GM12875 (cell line): ENCODE results near the gene YOD1.
"Not testable (repeated sequence)": the region's sequence is repeated elsewhere in the genome, so short reads cannot be mapped to it uniquely, and the experiment has no call there.

Source experiments
- H3K4me3 ChIP-seq: one replicate; pipeline ENCODE4 v1.5.1; 2011; ENCODE audit warnings: low read depth, low read length, control low read depth
- TF ChIP-seq, protein P1 (sequence below): IDR thresholded peaks from 2 replicates; pipeline ENCODE4 v1.5.1; 2011; ENCODE audit warnings: low read depth, mild to moderate bottlenecking, control low read depth, inconsistent platforms, low read length, moderate library complexity, borderline replicate concordance; ENCODE audit not compliant: insufficient read depth

Gene YOD1

DNA sequence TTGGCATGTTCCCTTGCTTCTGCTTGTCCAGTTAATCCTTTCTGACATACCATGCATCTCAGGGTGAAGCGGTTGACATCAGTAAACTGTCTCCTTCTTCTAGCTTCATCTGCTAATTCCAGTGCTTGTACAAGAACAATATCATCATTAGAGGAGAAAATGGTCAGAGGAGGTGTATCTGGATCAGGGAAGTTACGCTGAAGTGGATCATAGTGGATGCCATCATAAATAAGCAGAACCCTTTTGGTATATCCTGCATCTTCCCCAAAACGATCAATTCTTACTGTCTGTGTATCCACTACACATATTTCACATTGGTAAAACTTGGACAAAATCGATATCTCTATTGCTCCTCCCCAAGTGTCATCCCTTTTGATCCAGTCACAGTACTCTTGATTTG lies 2.0 kb downstream of the YOD1 start:
- TF ChIP-seq, protein P1, sequence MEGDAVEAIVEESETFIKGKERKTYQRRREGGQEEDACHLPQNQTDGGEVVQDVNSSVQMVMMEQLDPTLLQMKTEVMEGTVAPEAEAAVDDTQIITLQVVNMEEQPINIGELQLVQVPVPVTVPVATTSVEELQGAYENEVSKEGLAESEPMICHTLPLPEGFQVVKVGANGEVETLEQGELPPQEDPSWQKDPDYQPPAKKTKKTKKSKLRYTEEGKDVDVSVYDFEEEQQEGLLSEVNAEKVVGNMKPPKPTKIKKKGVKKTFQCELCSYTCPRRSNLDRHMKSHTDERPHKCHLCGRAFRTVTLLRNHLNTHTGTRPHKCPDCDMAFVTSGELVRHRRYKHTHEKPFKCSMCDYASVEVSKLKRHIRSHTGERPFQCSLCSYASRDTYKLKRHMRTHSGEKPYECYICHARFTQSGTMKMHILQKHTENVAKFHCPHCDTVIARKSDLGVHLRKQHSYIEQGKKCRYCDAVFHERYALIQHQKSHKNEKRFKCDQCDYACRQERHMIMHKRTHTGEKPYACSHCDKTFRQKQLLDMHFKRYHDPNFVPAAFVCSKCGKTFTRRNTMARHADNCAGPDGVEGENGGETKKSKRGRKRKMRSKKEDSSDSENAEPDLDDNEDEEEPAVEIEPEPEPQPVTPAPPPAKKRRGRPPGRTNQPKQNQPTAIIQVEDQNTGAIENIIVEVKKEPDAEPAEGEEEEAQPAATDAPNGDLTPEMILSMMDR = no peak
- H3K4me3 ChIP-seq = no peak overlapping the region

DNA sequence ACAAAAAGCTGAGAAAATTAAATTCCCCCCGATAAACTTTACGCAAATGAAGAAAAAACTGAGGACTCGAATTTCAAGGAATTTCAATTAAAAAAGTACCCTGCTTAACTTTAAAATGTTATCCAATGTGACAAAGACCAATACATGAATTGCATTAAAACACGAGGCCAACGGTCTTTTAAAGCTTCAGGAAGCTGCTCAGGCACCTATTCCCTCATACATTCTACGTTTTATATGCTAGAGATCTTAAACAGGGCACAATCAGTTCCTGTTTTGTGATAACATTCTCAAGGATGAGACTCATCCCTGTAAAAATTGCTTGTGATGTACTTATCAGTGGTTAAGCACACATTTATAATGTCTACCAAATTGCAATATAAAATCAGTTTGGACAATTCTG lies 3.0 kb downstream of the YOD1 start:
- TF ChIP-seq, protein P1 = no peak
- no peak overlapping the region for H3K4me3 ChIP-seq

DNA sequence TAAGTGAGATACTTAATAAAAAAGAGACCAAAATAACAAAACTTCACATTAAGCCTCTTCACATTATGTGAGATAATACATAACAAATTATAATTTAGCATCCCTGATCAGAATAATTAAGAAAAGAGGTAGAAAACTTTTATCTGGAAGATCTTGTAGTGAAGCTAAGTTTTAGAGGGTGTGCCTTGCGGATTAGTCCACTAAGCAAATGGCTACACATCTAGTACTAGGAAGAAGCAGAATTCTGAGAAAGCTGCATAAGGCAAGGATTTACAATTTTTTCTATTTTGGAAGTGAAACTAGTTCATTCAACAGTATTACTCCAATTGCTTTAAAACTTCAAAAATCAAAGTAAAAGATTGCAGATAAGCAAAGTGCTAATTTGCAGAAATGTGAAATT lies 3.5 kb downstream of the YOD1 start:
- no peak overlapping the region for H3K4me3 ChIP-seq
- TF ChIP-seq, protein P1 = no peak

DNA sequence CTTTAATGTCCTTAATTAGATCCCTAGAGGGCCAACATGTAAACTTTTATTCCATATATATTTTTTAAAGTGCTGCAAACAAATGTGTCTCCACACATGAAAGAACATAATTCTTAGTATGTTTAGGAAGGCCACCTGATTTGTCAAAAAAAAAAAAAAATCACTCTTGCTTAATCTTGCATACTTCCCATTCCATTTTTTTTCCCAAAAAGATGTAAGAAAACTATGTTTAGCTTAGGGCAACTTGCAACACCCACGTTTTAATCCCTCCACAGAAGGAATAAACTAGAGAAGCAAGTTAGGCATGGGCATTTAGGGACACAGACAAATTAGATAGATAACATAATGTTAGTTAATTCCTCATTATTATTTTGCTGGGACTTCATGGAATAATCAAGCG lies 5.6 kb downstream of the YOD1 start:
- no peak overlapping the region for H3K4me3 ChIP-seq
- TF ChIP-seq, protein P1 = no peak

DNA sequence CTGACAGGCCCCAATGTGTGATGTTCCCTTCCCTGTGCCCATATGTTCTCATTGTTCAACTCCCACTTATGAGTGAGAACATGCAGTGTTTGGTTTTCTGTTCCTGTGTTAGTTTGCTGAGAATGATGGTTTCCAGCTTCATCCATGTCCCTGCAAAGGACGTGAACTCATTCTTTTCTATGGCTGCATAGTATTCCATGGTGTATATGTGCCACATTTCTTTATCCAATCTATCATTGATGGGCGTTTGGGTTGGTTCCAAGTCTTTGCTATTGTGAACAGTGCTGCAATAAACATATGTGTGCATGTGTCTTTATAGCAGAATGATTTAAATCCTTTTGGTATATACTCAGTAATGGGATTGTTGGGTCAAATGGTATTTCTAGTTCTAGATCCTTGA lies 9.6 kb downstream of the YOD1 start:
- H3K4me3 ChIP-seq = not testable (repeated sequence)

DNA sequence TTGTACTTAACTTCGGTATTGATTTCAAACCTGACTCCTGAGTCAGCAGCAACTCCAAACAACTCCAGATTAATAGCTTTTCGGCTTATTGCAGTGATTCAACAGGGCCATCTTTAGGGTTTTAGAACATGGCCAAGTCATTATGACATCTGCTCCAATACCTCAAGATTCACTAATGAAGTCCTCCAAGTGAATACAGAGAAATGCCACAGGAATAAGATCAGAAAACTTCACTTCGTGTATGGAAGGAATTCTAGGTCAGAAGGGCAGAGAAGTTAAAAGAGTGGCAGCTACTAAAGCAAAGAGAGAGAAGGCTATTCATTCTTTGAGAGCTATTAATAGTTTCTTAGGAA lies 10.9 kb downstream of the YOD1 start:
- no peak overlapping the region for H3K4me3 ChIP-seq
- TF ChIP-seq, protein P1 = no peak

DNA sequence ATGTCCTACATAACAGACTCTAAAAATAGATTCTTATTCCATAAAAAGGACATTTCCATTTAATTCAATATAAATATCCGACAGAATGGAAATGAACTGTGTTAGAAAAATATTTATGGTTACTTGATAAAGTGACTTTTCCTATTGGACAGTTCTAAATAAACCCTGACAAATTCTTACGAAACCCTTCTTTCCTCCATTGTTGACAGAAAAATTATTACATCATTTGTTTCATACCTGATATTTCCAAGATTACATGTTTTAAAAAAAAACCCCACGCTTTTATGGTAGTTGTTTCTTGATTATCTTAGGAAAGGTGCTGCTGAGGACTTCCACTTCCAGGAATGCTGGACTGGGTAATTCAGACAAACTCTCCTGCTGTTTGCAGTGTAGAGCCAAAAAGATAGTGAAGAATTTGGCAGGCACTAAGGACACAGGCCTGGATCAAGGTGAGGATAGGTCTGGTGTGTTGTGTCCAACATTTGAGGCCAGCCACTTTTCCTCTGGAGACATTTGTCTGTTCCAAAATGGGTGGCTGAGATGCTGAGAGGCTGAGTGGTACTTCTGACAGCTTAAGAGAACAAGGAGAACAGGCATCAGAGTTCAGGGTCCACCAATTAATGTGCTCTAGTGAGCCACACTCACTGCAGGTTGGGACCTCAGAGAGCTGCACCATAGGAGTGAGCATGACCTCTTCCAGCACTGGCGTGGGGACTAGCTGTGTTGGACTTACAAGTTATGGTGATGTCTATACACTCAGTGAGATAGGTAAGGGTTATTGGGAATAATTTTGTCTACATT lies 11.4 kb downstream of the YOD1 start:
- no peak overlapping the region for H3K4me3 ChIP-seq
- TF ChIP-seq, protein P1 = no peak
